IMR-90 (cell line): ENCODE measurements around the gene GUCA1C. TPM values are rescaled to one million over a fixed set of nuclear protein-coding genes. Genes with fewer than 3 reads are reported as not detected.

ENCODE experiments used
- ATAC-seq: fragments of 200-7000 bp; cut with Tn5 transposase; 2 replicates; pipeline ENCODE4 v1.9.1; 2020; ENCODE audit warnings: low read depth, mild to moderate bottlenecking, moderate library complexity
- BruUV-seq: library from RNA; stranded (reverse); fragments of 400-500 nt; replicated peaks from 2 replicates; lab custom pipeline; 2021; lab: Mats Ljungman, UMichigan
- CTCF ChIA-PET: fragments of 300-600 bp; formaldehyde crosslinking; extraction: SDS; loops from one replicate; lab custom pipeline; 2021; ENCODE audit warnings: antibody characterized with exemption; lab: Yijun Ruan, JAX
- POLR2A ChIA-PET: fragments of 300-600 bp; sonication (Branson Sonifier 250); formaldehyde crosslinking; loops from one replicate; lab custom pipeline; 2022; ENCODE audit warnings: antibody characterized with exemption; ENCODE audit not compliant: unreplicated experiment; lab: Charles Lee
- DNase-seq: peaks from one replicate; pipeline ENCODE4 v3.0.0; 2013
- H2AFZ ChIP-seq: replicated peaks from 2 replicates; pipeline ENCODE3; 2013; ENCODE audit warnings: low read length, mild to moderate bottlenecking; ENCODE audit not compliant: poor library complexity
- H2AK5ac ChIP-seq: 2 replicates; pipeline ENCODE4 v1.6.1; 2013; ENCODE audit warnings: low read depth, low read length, inconsistent platforms
- H2AK9ac ChIP-seq: replicated peaks from 2 replicates; pipeline ENCODE3; 2013; ENCODE audit warnings: mild to moderate bottlenecking, low read depth, low read length, moderate library complexity; ENCODE audit not compliant: poor library complexity
- H2BK120ac ChIP-seq: 2 replicates; pipeline ENCODE4 v1.6.1; 2013; ENCODE audit warnings: low read depth, low read length, inconsistent platforms
- H2BK15ac ChIP-seq: 3 replicates; pipeline ENCODE4 v1.6.1; 2013; ENCODE audit warnings: low read depth, low read length, inconsistent platforms
- H2BK20ac ChIP-seq: 2 replicates; pipeline ENCODE4 v1.6.1; 2013; ENCODE audit warnings: low read depth, mild to moderate bottlenecking, inconsistent platforms, low read length, moderate library complexity
- H2BK5ac ChIP-seq: 2 replicates; pipeline ENCODE4 v1.6.1; 2013; ENCODE audit warnings: mild to moderate bottlenecking, low read depth, low read length, inconsistent platforms; ENCODE audit not compliant: poor library complexity, severe bottlenecking
- H3K14ac ChIP-seq: replicated peaks from 2 replicates; pipeline ENCODE4 v1.6.1; 2013; ENCODE audit warnings: low read depth, low read length, inconsistent platforms
- H3K18ac ChIP-seq: 2 replicates; pipeline ENCODE4 v1.6.1; 2013; ENCODE audit warnings: low read depth, low read length, control low read depth
- H3K23ac ChIP-seq: 2 replicates; pipeline ENCODE4 v1.6.1; 2013; ENCODE audit warnings: low read depth, low read length, inconsistent platforms
- H3K27ac ChIP-seq: 2 replicates; pipeline ENCODE4 v1.5.1; 2013; ENCODE audit warnings: mild to moderate bottlenecking, control low read depth, low read length; ENCODE audit not compliant: insufficient read depth
- H3K27me3 ChIP-seq: 2 replicates; pipeline ENCODE4 v1.6.1; 2013; ENCODE audit warnings: low read length; ENCODE audit not compliant: control insufficient read depth, insufficient read depth
- H3K36me3 ChIP-seq: 2 replicates; pipeline ENCODE4 v1.6.1; 2013; ENCODE audit warnings: low read length, mixed read lengths; ENCODE audit not compliant: control insufficient read depth, insufficient read depth
- H3K4ac ChIP-seq: 2 replicates; pipeline ENCODE4 v1.6.1; 2013; ENCODE audit warnings: low read depth, low read length, inconsistent platforms
- H3K4me1 ChIP-seq: 2 replicates; pipeline ENCODE4 v1.6.1; 2013; ENCODE audit warnings: low read length, mixed read lengths; ENCODE audit not compliant: control insufficient read depth, insufficient read depth
- H3K4me2 ChIP-seq: 2 replicates; pipeline ENCODE4 v1.6.1; 2013; ENCODE audit warnings: low read depth, mild to moderate bottlenecking, control low read depth, low read length, moderate library complexity
- H3K4me3 ChIP-seq: 2 replicates; pipeline ENCODE4 v1.5.1; 2013; ENCODE audit warnings: low read depth, mild to moderate bottlenecking, control low read depth, low read length, moderate library complexity; ENCODE audit not compliant: insufficient read depth
- H3K56ac ChIP-seq: 2 replicates; pipeline ENCODE4 v1.6.1; 2013; ENCODE audit warnings: low read length, inconsistent platforms; ENCODE audit not compliant: insufficient read depth; ENCODE audit errors: extremely low read depth
- H3K79me1 ChIP-seq, 2 experiments: 2 replicates each; pipeline ENCODE4 v1.6.1; 2013; ENCODE audit warnings: low read length in 2 of 2, inconsistent platforms in 1 of 2, low read depth in 1 of 2
- H3K9ac ChIP-seq: 2 replicates; pipeline ENCODE4 v1.6.1; 2013; ENCODE audit warnings: low read depth, low read length, control low read depth
- H3K9me1 ChIP-seq: 2 replicates; pipeline ENCODE4 v1.6.1; 2013; ENCODE audit warnings: low read length, inconsistent platforms; ENCODE audit not compliant: insufficient read depth
- H3K9me3 ChIP-seq: 2 replicates; pipeline ENCODE4 v1.6.1; 2013; ENCODE audit warnings: low read length; ENCODE audit not compliant: control insufficient read depth, insufficient read depth
- H4K20me1 ChIP-seq: 2 replicates; pipeline ENCODE4 v1.6.1; 2013; ENCODE audit warnings: low read length, inconsistent platforms; ENCODE audit not compliant: insufficient read depth
- H4K5ac ChIP-seq: 2 replicates; pipeline ENCODE4 v1.6.1; 2013; ENCODE audit warnings: mild to moderate bottlenecking, low read depth, low read length, control low read depth
- H4K8ac ChIP-seq, 2 experiments: 2 replicates each; pipeline ENCODE4 v1.6.1; 2013; ENCODE audit warnings: low read depth in 2 of 2, low read length in 2 of 2, control low read depth in 1 of 2, inconsistent platforms in 1 of 2
- H4K91ac ChIP-seq: 2 replicates; pipeline ENCODE4 v1.6.1; 2013; ENCODE audit warnings: low read depth, low read length, inconsistent platforms; ENCODE audit not compliant: insufficient read depth
- MAZ ChIP-seq: IDR thresholded peaks from 2 replicates; pipeline ENCODE4 v1.6.1; 2012; ENCODE audit warnings: low read depth, mild to moderate bottlenecking, low read length, improper control_type of control experiment, moderate library complexity, borderline replicate concordance
- POLR2A ChIP-seq: IDR thresholded peaks from 2 replicates; pipeline ENCODE4 v1.6.1; 2012; ENCODE audit warnings: mild to moderate bottlenecking, low read depth, low read length
- RCOR1 ChIP-seq: IDR thresholded peaks from 2 replicates; pipeline ENCODE4 v1.6.1; 2012; ENCODE audit warnings: mild to moderate bottlenecking, low read length, improper control_type of control experiment; ENCODE audit not compliant: insufficient replicate concordance
- RFX5 ChIP-seq: IDR thresholded peaks from 2 replicates; pipeline ENCODE4 v1.8.0; 2012; ENCODE audit warnings: low read depth, mild to moderate bottlenecking, low read length, moderate library complexity
- SMC3 ChIP-seq: fragments of 150-350 bp; IDR thresholded peaks from 2 replicates; pipeline ENCODE4 v1.6.1; 2016; ENCODE audit warnings: low read depth, mild to moderate bottlenecking, antibody characterized with exemption, low read length, moderate library complexity
- WGBS, 2 experiments: methylation state at CpG; one replicate each; pipeline versions ENCODE4 v1.1.5 to v1.1.7; 2013; ENCODE audit warnings: missing lambda C conversion rate in 2 of 2; ENCODE audit not compliant: insufficient read length in 1 of 2; ENCODE audit errors: extremely low coverage in 2 of 2; 5-methylcytosine and 5-hydroxymethylcytosine counted together
- dilution Hi-C: fragments of 300-500 bp; cut with HindIII; formaldehyde crosslinking; loops from one replicate; pipeline ENCODE4 v1.14.3; 2018; ENCODE audit warnings: low sequenced_read_pairs; ENCODE audit not compliant: unreplicated experiment
- in situ Hi-C: fragments of 300-500 bp; cut with MboI; formaldehyde crosslinking; loops from 3 replicates; pipeline ENCODE4 v1.14.3; 2019; ENCODE audit warnings: low sequenced_read_pairs, inconsistent platforms, mixed read lengths
- intact Hi-C: fragments of 100-400 bp; cut with micrococcal nuclease; formaldehyde crosslinking; loops from 2 replicates; pipeline ENCODE4 v1.10.0; 2022
- polyA plus RNA-seq, 3 experiments: library from polyadenylated mRNA; depleted of rRNA; stranded (reverse); fragments of >200 nt; gene quantifications; 2 replicates each; pipeline ENCODE4 v1.2.3, GENCODE V29; 2012; ENCODE audit warnings: low replicate concordance in 1 of 3
- total RNA-seq: library from RNA; depleted of rRNA; stranded (reverse); fragments of >200 nt; gene quantifications from 2 replicates; pipeline ENCODE4 v1.2.3, GENCODE V29; 2012
- TF ChIP-seq, protein P1 (sequence below): fragments of 150-350 bp; IDR thresholded peaks from 2 replicates; pipeline ENCODE4 v1.6.1; 2017; ENCODE audit warnings: mild to moderate bottlenecking, antibody characterized with exemption, low read length, low read depth

GUCA1C gene
- total and polyA plus RNA-seq, 2 of the 4 experiments (the other 2 are of a cell fraction) = not detected

DNA sequence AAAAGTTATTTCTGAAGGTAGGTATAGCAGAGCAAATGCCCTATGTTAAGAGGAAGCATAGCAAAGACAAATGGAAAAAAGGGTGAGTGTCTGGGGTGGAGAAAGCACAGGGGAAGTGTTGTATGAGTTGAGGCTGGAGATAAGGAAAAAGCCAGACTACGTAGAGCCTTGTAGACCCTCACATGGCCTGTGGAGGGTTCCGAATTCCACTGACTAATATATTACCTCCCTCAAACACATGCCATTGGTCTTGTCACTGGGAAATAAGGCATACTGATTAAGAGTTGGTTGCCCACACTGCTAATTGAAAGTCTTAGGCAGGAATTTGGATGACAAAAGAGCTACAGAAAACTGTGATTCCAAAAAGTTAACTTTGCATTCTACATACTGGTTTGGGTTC is 65.9 kb downstream of the GUCA1C start:
- ATAC-seq = no peak
- Histone ChIP-seq H2AK5ac (no peak overlapping the region), H4K20me1 (no peaks in the 10 kb centered on the region), H2BK20ac (no peak overlapping the region), H3K9ac (no peak overlapping the region), H3K27me3 (no peaks in the 10 kb centered on the region), H3K56ac (no peak overlapping the region), H2BK5ac (no peak overlapping the region), H3K23ac (no peak overlapping the region), H3K4me3 (no peak overlapping the region), H3K9me3 (no peaks in the 10 kb centered on the region), H3K9me1 (no peaks in the 10 kb centered on the region), H2BK120ac (no peak overlapping the region), H3K27ac (no peak overlapping the region), H2AFZ (no peak overlapping the region), H2AK9ac (no peak overlapping the region), H3K18ac (no peak overlapping the region), H3K4me1 (no peaks in the 10 kb centered on the region), H3K79me1 (no peaks in the 10 kb centered on the region), H4K8ac (no peak overlapping the region), H2BK15ac (no peak overlapping the region), H4K5ac (no peak overlapping the region), H3K14ac (no peak overlapping the region), H3K4ac (no peak overlapping the region), H3K4me2 (no peak overlapping the region), H3K36me3 (no peaks in the 10 kb centered on the region), H4K91ac (no peak overlapping the region)
- WGBS, 2 experiments = no CpG with 5 or more reads among the region's 2 CpGs
- TF ChIP-seq, protein P1, sequence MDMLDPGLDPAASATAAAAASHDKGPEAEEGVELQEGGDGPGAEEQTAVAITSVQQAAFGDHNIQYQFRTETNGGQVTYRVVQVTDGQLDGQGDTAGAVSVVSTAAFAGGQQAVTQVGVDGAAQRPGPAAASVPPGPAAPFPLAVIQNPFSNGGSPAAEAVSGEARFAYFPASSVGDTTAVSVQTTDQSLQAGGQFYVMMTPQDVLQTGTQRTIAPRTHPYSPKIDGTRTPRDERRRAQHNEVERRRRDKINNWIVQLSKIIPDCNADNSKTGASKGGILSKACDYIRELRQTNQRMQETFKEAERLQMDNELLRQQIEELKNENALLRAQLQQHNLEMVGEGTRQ = no peak
- TF ChIP-seq RFX5 (no peak), POLR2A (no peak), SMC3 (no peak), RCOR1 (no peak), MAZ (no peak)
- in situ Hi-C loops (loop anchor here (25.0 kb wide), 1 partner anchor 100 kb away; no protein-coding TSS in a partner anchor), intact Hi-C loops (no loop called here), dilution Hi-C loops (no loop called here)
- CTCF ChIA-PET = interaction anchor here (0.5 to 0.7 kb wide), 3 partner anchors 83 to 667 kb away, joined by 3 to 7 read pairs (median 3); no protein-coding TSS in a partner anchor
- no TSS peak for BruUV-seq
- POLR2A ChIA-PET = no interaction called here
- DNase-seq = no peak
